HepG2 (cell line): ENCODE results near the gene UROS. TPM values are rescaled to one million over a fixed set of nuclear protein-coding genes. Genes with fewer than 3 reads are reported as not detected.
A peak's percentile ranks its signal among the peaks of the same experiment; 100 is the strongest.

Experiments used
- ETV5 ChIP-seq: IDR thresholded peaks from 2 replicates; pipeline ENCODE4 v1.6.1; 2018; ENCODE audit warnings: missing biosample characterization, missing genetic modification reagents, inconsistent platforms, borderline replicate concordance
- HNF1B ChIP-seq: sonication (generic); formaldehyde crosslinking; IDR thresholded peaks from 2 replicates; pipeline ENCODE4 v1.5.1; 2020; ENCODE audit warnings: mild to moderate bottlenecking, moderate library complexity, missing genetic modification reagents
- MATR3 ChIP-seq: sonication (generic); formaldehyde crosslinking; IDR thresholded peaks from 2 replicates; pipeline ENCODE4 v1.4.0; 2020; ENCODE audit warnings: missing genetic modification reagents
- MAZ ChIP-seq, 2 experiments: sonication (generic) in 1 of 2; formaldehyde crosslinking in 1 of 2; IDR thresholded peaks; 2 replicates each; pipeline versions ENCODE4 v1.5.0 to v1.6.1; 2012 to 2020; ENCODE audit warnings: low read depth in 2 of 2, mild to moderate bottlenecking in 2 of 2, borderline replicate concordance in 1 of 2, improper control_type of control experiment in 1 of 2, low read length in 1 of 2, missing genetic modification reagents in 1 of 2, moderate library complexity in 1 of 2
- MTF2 ChIP-seq: sonication (generic); formaldehyde crosslinking; IDR thresholded peaks from 2 replicates; pipeline ENCODE4 v1.5.0; 2020; ENCODE audit warnings: missing genetic modification reagents, borderline replicate concordance
- MXI1 ChIP-seq: IDR thresholded peaks from 3 replicates; pipeline ENCODE4 v1.6.1; 2012; ENCODE audit warnings: low read depth, low read length, inconsistent platforms, borderline replicate concordance
- PAF1 ChIP-seq: IDR thresholded peaks from 2 replicates; pipeline ENCODE4 v1.6.1; 2016; ENCODE audit warnings: missing genetic modification reagents, missing compliant biosample characterization
- POLR2AphosphoS2 ChIP-seq: IDR thresholded peaks from 2 replicates; pipeline ENCODE4 v1.6.1; 2011; ENCODE audit warnings: low read depth, low read length, improper control_type of control experiment
- RARA ChIP-seq: IDR thresholded peaks from 2 replicates; pipeline ENCODE4 v1.6.1; 2016; ENCODE audit warnings: missing genetic modification reagents, missing compliant biosample characterization
- RNF2 ChIP-seq: fragments of 450-650 bp; conservative IDR thresholded peaks from 2 replicates; pipeline ENCODE4 v1.6.1; 2016; ENCODE audit warnings: low read depth
- RXRB ChIP-seq: IDR thresholded peaks from 2 replicates; pipeline ENCODE4 v1.6.1; 2016; ENCODE audit warnings: borderline replicate concordance, missing genetic modification reagents, missing compliant biosample characterization
- STAG1 ChIP-seq: sonication (generic); formaldehyde crosslinking; IDR thresholded peaks from 2 replicates; pipeline ENCODE4 v1.4.0; 2020; ENCODE audit warnings: missing genetic modification reagents
- TEF ChIP-seq: sonication (generic); formaldehyde crosslinking; IDR thresholded peaks from 2 replicates; pipeline ENCODE4 v1.5.0; 2020; ENCODE audit warnings: missing genetic modification reagents
- THRA ChIP-seq: sonication (generic); formaldehyde crosslinking; IDR thresholded peaks from 2 replicates; pipeline ENCODE4 v1.4.0; 2020; ENCODE audit warnings: missing genetic modification reagents, borderline replicate concordance
- ZNF136 ChIP-seq: sonication (generic); formaldehyde crosslinking; IDR thresholded peaks from 2 replicates; pipeline ENCODE4 v1.8.1; 2022; ENCODE audit warnings: low read depth, mild to moderate bottlenecking, moderate library complexity, missing genetic modification reagents
- ZNF17 ChIP-seq: sonication (generic); formaldehyde crosslinking; IDR thresholded peaks from 2 replicates; pipeline ENCODE4 v1.5.0; 2020; ENCODE audit warnings: mild to moderate bottlenecking, missing genetic modification reagents
- ZNF337 ChIP-seq: sonication (generic); formaldehyde crosslinking; IDR thresholded peaks from 2 replicates; pipeline ENCODE4 v1.5.1; 2020; ENCODE audit warnings: missing genetic modification reagents, low read depth, mild to moderate bottlenecking, borderline replicate concordance
- ZNF577 ChIP-seq: sonication (generic); formaldehyde crosslinking; IDR thresholded peaks from 2 replicates; pipeline ENCODE4 v1.4.0; 2020; ENCODE audit warnings: mild to moderate bottlenecking, low read depth, missing genetic modification reagents, borderline replicate concordance
- ZNF713 ChIP-seq: sonication (generic); formaldehyde crosslinking; IDR thresholded peaks from 2 replicates; pipeline ENCODE4 v1.4.0; 2020; ENCODE audit warnings: mild to moderate bottlenecking, missing genetic modification reagents
- ZNF879 ChIP-seq: sonication (generic); formaldehyde crosslinking; IDR thresholded peaks from 2 replicates; pipeline ENCODE4 v1.8.1; 2023; ENCODE audit warnings: missing genetic modification reagents
- polyA plus RNA-seq, 8 experiments: library from polyadenylated mRNA; depleted of rRNA in 3 of 8; stranded (reverse) in 7 of 8; unstranded in 1 of 8; fragments of >200 nt; fragmentation: Illumina TruSeq in 4 of 8; extraction: Trizol in 4 of 8; gene quantifications; 2 replicates each; pipeline versions ENCODE4 v1.2.1 to v1.2.3, GENCODE V29; 2011 to 2016; ENCODE audit warnings: low read depth in 4 of 8, missing spikeins in 1 of 8, mixed read lengths in 1 of 8; ENCODE audit not compliant: insufficient read depth in 1 of 8
- total RNA-seq, 5 experiments: library from RNA; depleted of rRNA; stranded (reverse); fragments of >200 nt; fragmentation: Illumina TruSeq; extraction: Trizol; gene quantifications; 2 replicates each; pipeline ENCODE4 v1.2.3, GENCODE V29; 2016; ENCODE audit warnings: low read depth in 1 of 5

The UROS gene
- total and polyA plus RNA-seq, 2 of the 13 experiments (the other 11 are each of a cell fraction or from before 2014, with no cell fraction given): 14.8 to 49.9 TPM

GRCh38 chr10:125797994-125798662 is 24.9 kb downstream of the UROS start (continued):
- TF ChIP-seq HNF1B (CRISPR knock-in tag): peak; percentile 80; the same call in 1 of the 2 replicates
- TF ChIP-seq ZNF136: no peak
- no peak for TF ChIP-seq ZNF577
- no peak for TF ChIP-seq STAG1
- peak; percentile 44; the same call in 1 of the 2 replicates for TF ChIP-seq RXRB (CRISPR knock-in tag)
- TF ChIP-seq MXI1: no peak
- TF ChIP-seq POLR2AphosphoS2: no peak
- TF ChIP-seq RARA (CRISPR knock-in tag): peak; percentile 20; the same call in 1 of the 2 replicates
- TF ChIP-seq THRA (CRISPR knock-in tag): 0 out of 2 replicates have a peak, but pooled peaks have one; percentile 25
- no peak for TF ChIP-seq ZNF17
- TF ChIP-seq MTF2: no peak
- 0 out of 2 replicates have a peak, but pooled peaks have one; percentile 10 for TF ChIP-seq ETV5
- TF ChIP-seq MAZ (IDR thresholded peaks at IDR 0.05; ENCODE audit: borderline replicate concordance, low read depth, low read length): no peak
- no peak for TF ChIP-seq MAZ (CRISPR knock-in tag; IDR thresholded peaks at IDR 0.05; ENCODE audit: low read depth)
- no peak for TF ChIP-seq MATR3 (CRISPR knock-in tag)
- no peak for TF ChIP-seq ZNF337
- no peak for TF ChIP-seq PAF1
- no peak for TF ChIP-seq TEF
- no peak for TF ChIP-seq ZNF713 (CRISPR knock-in tag)
- no peak for TF ChIP-seq RNF2
- no peak for TF ChIP-seq ZNF879 (CRISPR knock-in tag)
- TF ChIP-seq, all 625 proteins: peak for 57
